HepG2 (cell line): ENCODE data around the gene CNTN4.

Experiments
- CHD2 ChIP-seq: IDR thresholded peaks from 2 replicates; pipeline ENCODE4 v1.6.1; 2011; ENCODE audit warnings: low read depth, low read length, improper control_type of control experiment
- MTA1 ChIP-seq: sonication (generic); formaldehyde crosslinking; IDR thresholded peaks from 2 replicates; pipeline ENCODE4 v1.4.0; 2020; ENCODE audit warnings: missing genetic modification reagents, mild to moderate bottlenecking, borderline replicate concordance
- RELA ChIP-seq: sonication (generic); formaldehyde crosslinking; IDR thresholded peaks from 2 replicates; pipeline ENCODE4 v1.4.0; 2020; ENCODE audit warnings: missing genetic modification reagents
- TF ChIP-seq, protein P1 (sequence below): IDR thresholded peaks from 2 replicates; pipeline ENCODE4 v1.6.1; 2016; ENCODE audit warnings: low read depth
- TF ChIP-seq, protein P2 (sequence below): sonication (generic); formaldehyde crosslinking; IDR thresholded peaks from 2 replicates; pipeline ENCODE4 v1.4.0; 2020; ENCODE audit warnings: missing genetic modification reagents, borderline replicate concordance

DNA sequence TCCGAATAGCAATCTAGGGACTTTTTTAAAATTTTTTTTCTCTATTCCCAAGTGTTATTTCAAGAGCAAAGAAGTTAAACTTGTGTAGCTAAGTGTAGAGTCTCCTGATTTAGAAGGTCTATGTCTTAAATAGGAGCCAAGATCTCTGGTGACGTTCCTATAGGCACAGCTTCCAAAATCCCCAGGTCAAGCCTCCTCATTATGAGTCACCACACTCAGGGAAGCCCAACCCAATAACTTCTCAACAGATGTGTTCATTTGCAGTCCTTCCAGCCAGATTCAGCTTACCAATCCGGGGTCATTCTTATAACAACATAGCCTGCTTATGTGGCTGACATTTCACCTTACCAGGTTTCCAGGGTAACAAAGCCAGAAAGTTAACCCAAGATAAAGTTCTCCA lies 741.2 kb downstream of the CNTN4 start:
- TF ChIP-seq RELA (CRISPR knock-in tag): no peak
- TF ChIP-seq, protein P1, sequence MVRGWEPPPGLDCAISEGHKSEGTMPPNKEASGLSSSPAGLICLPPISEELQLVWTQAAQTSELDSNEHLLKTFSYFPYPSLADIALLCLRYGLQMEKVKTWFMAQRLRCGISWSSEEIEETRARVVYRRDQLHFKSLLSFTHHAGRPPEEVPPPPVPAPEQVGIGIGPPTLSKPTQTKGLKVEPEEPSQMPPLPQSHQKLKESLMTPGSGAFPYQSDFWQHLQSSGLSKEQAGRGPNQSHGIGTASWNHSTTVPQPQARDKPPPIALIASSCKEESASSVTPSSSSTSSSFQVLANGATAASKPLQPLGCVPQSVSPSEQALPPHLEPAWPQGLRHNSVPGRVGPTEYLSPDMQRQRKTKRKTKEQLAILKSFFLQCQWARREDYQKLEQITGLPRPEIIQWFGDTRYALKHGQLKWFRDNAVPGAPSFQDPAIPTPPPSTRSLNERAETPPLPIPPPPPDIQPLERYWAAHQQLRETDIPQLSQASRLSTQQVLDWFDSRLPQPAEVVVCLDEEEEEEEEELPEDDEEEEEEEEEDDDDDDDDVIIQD: no peak
- no peak for TF ChIP-seq MTA1
- TF ChIP-seq, protein P2, sequence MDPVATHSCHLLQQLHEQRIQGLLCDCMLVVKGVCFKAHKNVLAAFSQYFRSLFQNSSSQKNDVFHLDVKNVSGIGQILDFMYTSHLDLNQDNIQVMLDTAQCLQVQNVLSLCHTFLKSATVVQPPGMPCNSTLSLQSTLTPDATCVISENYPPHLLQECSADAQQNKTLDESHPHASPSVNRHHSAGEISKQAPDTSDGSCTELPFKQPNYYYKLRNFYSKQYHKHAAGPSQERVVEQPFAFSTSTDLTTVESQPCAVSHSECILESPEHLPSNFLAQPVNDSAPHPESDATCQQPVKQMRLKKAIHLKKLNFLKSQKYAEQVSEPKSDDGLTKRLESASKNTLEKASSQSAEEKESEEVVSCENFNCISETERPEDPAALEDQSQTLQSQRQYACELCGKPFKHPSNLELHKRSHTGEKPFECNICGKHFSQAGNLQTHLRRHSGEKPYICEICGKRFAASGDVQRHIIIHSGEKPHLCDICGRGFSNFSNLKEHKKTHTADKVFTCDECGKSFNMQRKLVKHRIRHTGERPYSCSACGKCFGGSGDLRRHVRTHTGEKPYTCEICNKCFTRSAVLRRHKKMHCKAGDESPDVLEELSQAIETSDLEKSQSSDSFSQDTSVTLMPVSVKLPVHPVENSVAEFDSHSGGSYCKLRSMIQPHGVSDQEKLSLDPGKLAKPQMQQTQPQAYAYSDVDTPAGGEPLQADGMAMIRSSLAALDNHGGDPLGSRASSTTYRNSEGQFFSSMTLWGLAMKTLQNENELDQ (CRISPR knock-in tag): no peak
- TF ChIP-seq CHD2: no peak
